Upper lobe of left lung (tissue), 4 donors: ENCODE measurements around the gene ATN1.

ENCODE experiments used
- CTCF ChIP-seq, 6 experiments: fragments of 450-650 bp in 4 of 6; fragments of 200-600 bp in 2 of 6; sonication (generic) in 2 of 6; IDR thresholded peaks; one replicate each; pipeline ENCODE4 v1.5.1; 2016 to 2019; ENCODE audit warnings: antibody characterized with exemption in 6 of 6
- EP300 ChIP-seq, 4 donors: sonication (generic); formaldehyde crosslinking; IDR thresholded peaks; one replicate each; pipeline ENCODE4 v1.5.1; 2017; ENCODE audit warnings: antibody characterized with exemption in 4 of 4, control low read depth in 2 of 4
- POLR2A ChIP-seq, 4 donors: fragments of 450-650 bp; IDR thresholded peaks; one replicate each; pipeline ENCODE4 v1.5.1; 2016 to 2017; ENCODE audit warnings: antibody characterized with exemption in 4 of 4, mild to moderate bottlenecking in 2 of 4
- POLR2AphosphoS5 ChIP-seq, 2 donors: sonication (generic); formaldehyde crosslinking; IDR thresholded peaks; one replicate each; pipeline ENCODE4 v1.5.1; 2017; ENCODE audit warnings: antibody characterized with exemption in 2 of 2

DNA sequence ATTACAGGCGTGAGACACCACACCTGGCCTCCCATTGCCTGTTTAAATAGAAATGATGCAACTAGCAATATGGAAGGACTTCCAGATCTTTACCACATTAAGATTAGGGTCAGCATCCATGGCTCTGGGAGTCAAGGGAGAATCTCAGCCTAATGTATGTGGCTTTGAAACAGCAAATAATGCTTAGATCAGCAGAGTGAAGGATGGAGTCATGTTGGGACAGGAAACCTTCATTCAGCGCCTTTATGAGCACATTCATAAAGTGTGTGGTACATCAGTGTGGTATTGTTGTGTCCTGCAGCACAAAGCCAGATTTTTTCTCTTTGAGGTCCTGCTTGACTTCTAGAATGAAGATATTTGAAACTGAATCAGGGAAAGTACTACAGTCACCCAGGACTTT, 39.4 kb upstream of the ATN1 start:
- no peak for TF ChIP-seq POLR2A (IDR thresholded peaks at IDR 0.05)
- no peak for TF ChIP-seq CTCF (IDR thresholded peaks at IDR 0.05)
- TF ChIP-seq POLR2AphosphoS5 (IDR thresholded peaks at IDR 0.05), result no peak
- no peak for TF ChIP-seq EP300 (IDR thresholded peaks at IDR 0.05)
